Astrocyte of the hippocampus (primary cell): ENCODE results near the gene ZNF577.
"Not testable (repeated sequence)": the region's sequence is repeated elsewhere in the genome, so short reads cannot be mapped to it uniquely, and the experiment has no call there.

Experiments
- DNase-seq: peaks from one replicate; pipeline ENCODE4 v3.0.0; 2011; ENCODE audit warnings: low read depth, low spot score

Gene ZNF577

GRCh38 chr19:51887522-51888498, at the start of gene ZNF577:
Gene ZNF577 (minus strand): TSS chr19:51887951. CDS start chr19:51880382, 7,569 bp downstream.
- DNase-seq = peak; percentile 97

DNA sequence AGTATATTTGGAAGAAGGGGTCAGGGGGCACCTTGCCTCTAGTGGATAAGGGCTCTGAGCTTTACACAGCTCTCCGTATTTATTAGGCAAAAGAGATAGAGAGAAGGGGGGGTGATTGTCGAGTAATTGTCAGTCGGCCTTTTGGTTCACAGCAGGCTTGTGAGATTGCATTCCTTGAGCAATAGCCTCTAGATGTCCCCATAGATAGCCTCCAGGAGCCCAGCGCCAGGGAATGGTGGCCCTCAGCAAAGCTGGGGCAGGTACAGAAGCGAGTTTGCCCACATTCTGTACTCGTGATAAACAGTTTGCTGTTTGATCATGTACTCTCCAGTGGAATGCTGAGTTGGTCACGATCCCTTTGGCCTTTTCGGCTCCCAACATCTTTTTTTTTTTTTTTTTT, 44.2 kb upstream of the ZNF577 start:
- DNase-seq = no peak

DNA sequence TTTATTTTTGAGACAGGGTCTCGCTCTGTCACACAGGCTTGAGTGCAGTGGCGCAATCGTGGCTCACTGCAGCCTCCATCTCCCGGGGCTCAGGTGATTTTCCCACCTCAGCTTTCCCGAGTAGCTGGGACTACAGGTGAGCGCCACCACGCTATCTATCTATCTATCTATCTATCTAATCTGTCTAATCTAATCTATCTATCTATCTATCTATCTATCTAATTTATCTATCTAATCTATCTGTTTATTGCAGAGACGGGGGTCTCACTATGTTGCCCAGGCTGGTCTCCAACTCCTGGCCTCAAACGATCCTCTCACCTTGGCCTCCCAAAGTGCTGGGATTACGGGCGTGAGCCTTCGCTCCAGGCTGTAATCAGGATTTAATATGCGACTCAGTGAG, 40.1 kb upstream of the ZNF577 start:
- DNase-seq = no peak

GRCh38 chr19:51926784-51927741, 39.3 kb upstream of the ZNF577 start, which contains the start of gene ZNF613:
Gene ZNF613 (plus strand): TSS chr19:51927472. CDS start chr19:51936221, 8,749 bp downstream.
- peak; percentile 96 for DNase-seq

DNA sequence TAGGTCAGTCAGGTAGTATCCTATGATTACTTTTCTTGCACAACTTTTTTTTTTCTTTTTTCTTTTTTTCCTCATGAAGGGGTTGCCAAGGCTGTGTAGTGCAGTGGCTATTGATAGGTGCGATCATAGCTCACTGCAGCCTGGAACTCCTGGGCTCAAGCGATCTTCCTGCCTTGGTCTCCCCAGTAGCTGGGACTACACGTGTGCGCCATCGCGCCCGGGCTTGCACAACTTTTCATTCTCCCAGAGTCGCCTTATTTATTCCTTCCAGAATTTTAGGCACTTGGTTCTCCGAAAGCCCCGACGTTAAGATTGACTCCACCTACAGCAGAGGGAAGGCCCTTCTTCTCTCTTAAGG, 38.7 kb upstream of the ZNF577 start:
- no peak for DNase-seq

- peak; percentile 5 for DNase-seq
Observed at GRCh38 chr19:51921949-51922348, 34.2 kb upstream of the ZNF577 start.

DNA sequence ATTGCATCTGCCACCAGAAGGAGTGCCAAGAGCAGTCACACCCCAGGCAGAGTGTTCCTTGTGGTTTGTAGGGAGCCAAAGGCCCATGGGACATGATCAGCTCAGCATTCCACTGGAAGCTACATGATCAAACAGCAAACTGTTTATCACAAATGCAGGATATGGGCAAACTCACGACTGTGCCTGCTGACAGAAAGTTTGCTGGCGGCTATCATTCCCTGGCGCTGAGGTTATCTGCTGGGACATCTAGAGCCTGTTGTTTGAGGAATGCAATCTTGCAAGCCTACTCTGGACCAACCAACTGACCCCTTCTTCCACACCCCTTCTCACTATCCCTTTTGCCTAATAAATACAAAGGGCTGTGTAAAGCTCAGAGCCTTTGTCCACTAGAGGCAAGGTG, 31.9 kb upstream of the ZNF577 start:
- no peak for DNase-seq

- DNase-seq = no peak
Observed at GRCh38 chr19:51916167-51916566, 28.4 kb upstream of the ZNF577 start.

- no peak for DNase-seq
Observed at GRCh38 chr19:51915324-51915867, 27.6 kb upstream of the ZNF577 start.

GRCh38 chr19:51907981-51908380, 20.2 kb upstream of the ZNF577 start:
- DNase-seq = not testable (repeated sequence)

- DNase-seq = not testable (repeated sequence)
Observed at GRCh38 chr19:51906108-51906507, 18.4 kb upstream of the ZNF577 start.

- DNase-seq = not testable (repeated sequence)
Observed at GRCh38 chr19:51905639-51906038, 17.9 kb upstream of the ZNF577 start.

GRCh38 chr19:51905206-51905605, 17.5 kb upstream of the ZNF577 start:
- DNase-seq = no peak

- peak; percentile 93 for DNase-seq
Observed at GRCh38 chr19:51904331-51905165, 16.8 kb upstream of the ZNF577 start, which contains the start of gene ZNF649. Gene ZNF649 (minus strand): TSS chr19:51905017. CDS start chr19:51900107, 4,910 bp downstream.

DNA sequence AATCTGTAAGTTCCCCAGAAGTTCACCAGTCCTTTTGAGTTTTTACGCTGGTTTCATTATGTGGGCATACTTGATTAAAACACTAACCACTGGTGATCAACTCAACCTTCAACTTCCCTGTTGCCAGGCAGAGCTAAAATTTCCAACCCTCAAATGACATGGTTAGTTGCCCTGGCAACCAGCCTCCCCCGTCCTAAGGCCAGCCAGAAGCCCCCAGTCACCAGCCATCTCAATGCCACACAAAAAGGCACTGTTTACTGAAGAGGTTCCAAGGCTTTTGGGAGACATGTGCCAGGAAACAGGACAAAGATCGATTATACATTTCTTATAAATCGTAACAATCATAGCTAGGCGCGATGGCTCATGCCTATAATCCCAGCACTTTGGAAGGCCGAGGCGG, 15.4 kb upstream of the ZNF577 start:
- DNase-seq = no peak

- no peak for DNase-seq
Observed at GRCh38 chr19:51901860-51902259, 14.1 kb upstream of the ZNF577 start.

DNA sequence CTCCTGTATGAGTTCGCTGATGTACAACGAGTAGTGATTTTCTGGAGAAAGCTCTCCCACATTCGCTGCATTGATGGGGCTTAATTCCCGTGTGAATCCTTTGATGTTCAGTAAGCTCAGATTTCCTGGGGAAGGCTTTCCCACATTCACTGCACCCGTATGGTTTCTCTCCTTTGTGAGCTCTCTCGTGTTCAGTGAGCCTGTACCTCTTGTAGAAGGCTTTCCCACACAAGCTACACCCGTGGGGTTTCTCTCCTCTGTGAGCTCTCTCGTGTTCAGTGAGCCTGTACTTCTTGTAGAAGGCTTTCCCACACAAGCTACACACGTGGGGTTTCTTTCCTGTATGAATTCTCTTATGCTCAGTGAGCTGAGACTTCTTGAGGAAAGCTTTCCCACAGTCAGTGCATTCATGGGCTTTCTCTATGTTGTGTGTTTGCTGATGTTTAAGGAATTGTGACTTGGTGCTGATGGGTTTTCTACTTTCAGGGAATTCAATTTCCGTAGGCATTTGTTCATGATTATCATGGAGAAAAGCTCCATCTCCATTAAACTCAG, 3.5 kb upstream of the ZNF577 start:
- DNase-seq = peak; percentile 3

DNA sequence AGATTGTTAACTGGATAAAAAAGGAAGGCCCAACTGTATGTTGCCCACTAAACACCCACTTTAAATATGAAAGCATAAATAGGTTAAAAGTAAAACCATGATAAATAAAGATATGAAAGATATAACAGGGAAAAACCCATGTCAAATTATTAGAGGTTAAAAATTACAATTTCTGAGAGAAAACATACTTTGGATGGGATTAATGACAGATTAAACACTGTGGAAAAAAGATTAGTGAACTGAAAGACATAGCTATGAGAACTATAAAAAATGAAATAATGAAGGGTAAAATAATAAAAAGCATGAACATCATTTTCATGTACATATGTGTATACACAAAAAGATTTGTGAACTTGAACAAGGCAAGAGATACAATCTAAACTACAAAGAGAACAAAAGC, 2.2 kb upstream of the ZNF577 start:
- DNase-seq = no peak

DNA sequence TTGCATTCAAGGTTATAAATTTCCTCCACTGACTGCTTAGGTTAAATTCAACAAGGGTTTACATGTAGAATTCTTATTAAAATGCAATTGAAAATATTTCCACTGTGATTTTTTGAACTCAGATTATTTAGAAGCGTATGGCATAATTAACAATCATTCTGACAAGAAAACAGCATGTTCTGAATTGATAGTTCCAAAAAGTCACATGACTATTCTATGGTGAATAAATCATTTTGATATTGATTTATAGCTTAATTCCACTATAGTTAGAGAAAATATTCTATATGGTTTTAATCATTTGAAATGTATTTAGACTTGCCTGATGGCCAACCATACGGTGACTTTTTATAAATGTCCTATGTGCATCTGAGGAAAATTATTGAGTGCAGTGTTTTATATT, 3.0 kb downstream of the ZNF577 start:
- DNase-seq = no peak

- no peak for DNase-seq
Observed at GRCh38 chr19:51882518-51882917, 5.2 kb downstream of the ZNF577 start.
